Heart right ventricle (tissue), 16 donors: Measurements from ENCODE around the gene DNAI2. TPM values are rescaled to one million over a fixed set of nuclear protein-coding genes. Genes with fewer than 3 reads are reported as not detected.

Experiments used
- ATAC-seq, 8 donors: fragments of 200-7000 bp; cut with Tn5 transposase; one replicate each; pipeline ENCODE4 v1.9.1; 2020; ENCODE audit warnings: mild to moderate bottlenecking in 8 of 8, moderate library complexity in 8 of 8, moderate number of reproducible peaks in 1 of 8
- DNase-seq, 2 donors: peaks; one replicate each; pipeline ENCODE4 v3.0.0-alpha.2; 2020
- H3K27ac ChIP-seq, 10 donors: fragments of 200-600 bp; sonication (generic) in 2 of 10; one replicate each; pipeline versions ENCODE4 v1.5.0 to v1.8.0; 2020 to 2022; ENCODE audit warnings: mild to moderate bottlenecking in 3 of 10
- H3K27me3 ChIP-seq, 7 donors: fragments of 200-600 bp; one replicate each; pipeline ENCODE4 v1.8.0; 2021 to 2022; ENCODE audit warnings: mild to moderate bottlenecking in 2 of 7
- H3K36me3 ChIP-seq, 9 donors: fragments of 200-600 bp; sonication (generic) in 1 of 9; one replicate each; pipeline versions ENCODE4 v1.5.0 to v1.8.0; 2020 to 2022; ENCODE audit warnings: mild to moderate bottlenecking in 2 of 9
- H3K4me1 ChIP-seq, 9 donors: fragments of 200-600 bp; sonication (generic) in 1 of 9; one replicate each; pipeline versions ENCODE4 v1.5.0 to v1.8.0; 2020 to 2022; ENCODE audit warnings: mild to moderate bottlenecking in 4 of 9
- H3K4me3 ChIP-seq, 10 donors: fragments of 200-600 bp; sonication (generic) in 2 of 10; one replicate each; pipeline versions ENCODE4 v1.5.0 to v1.8.0; 2020 to 2022; ENCODE audit warnings: mild to moderate bottlenecking in 7 of 10, moderate library complexity in 2 of 10
- H3K9me3 ChIP-seq, 11 donors: fragments of 200-600 bp in 10 of 11; sonication (generic) in 2 of 11; one replicate each; pipeline versions ENCODE4 v1.5.0 to v1.8.0; 2013 to 2022; ENCODE audit warnings: mild to moderate bottlenecking in 2 of 11, control low read depth in 1 of 11, moderate library complexity in 1 of 11
- WGBS, 2 donors: extraction: QIAGEN DNeasy Blood & Tissue Kit; methylation state at CpG; one replicate each; pipeline ENCODE4 v1.1.7; 2013; ENCODE audit warnings: inconsistent platforms in 1 of 2; 5-methylcytosine and 5-hydroxymethylcytosine counted together
- intact Hi-C, 10 donors: fragments of 100-400 bp; cut with DNase I; formaldehyde crosslinking; loops; one replicate each; pipeline versions ENCODE4 v1.11.1 to v1.14.2; 2022
- polyA plus RNA-seq, 2 donors: library from polyadenylated mRNA; stranded (reverse); fragments of 200-250 nt; gene quantifications; one replicate each; pipeline ENCODE4 v1.2.3, GENCODE V29; 2013
- total RNA-seq, 10 donors: library from RNA; stranded (reverse); fragmentation: NEBNext Ultra II Directional in 3 of 10; extraction: Animal tissue kit (Norgen Biotek cat#: 25700) in 3 of 10; gene quantifications; one replicate each; pipeline versions ENCODE4 v1.2.1 to v1.2.4, GENCODE V29; 2021 to 2023
- TF ChIP-seq, protein P1 (sequence below), 9 donors: fragments of 200-600 bp; sonication (generic) in 2 of 9; IDR thresholded peaks; one replicate each; pipeline versions ENCODE4 v1.5.0 to v1.8.0; 2021 to 2022; ENCODE audit warnings: antibody characterized with exemption in 9 of 9, mild to moderate bottlenecking in 5 of 9, moderate library complexity in 1 of 9
- donor health status: Arrhythmogenic right ventricular cardiomyopathy.
- donor health status: ischemic (EF 13 %, LVEDD 7.1; RV severe dilation, severe dysfunction).
- donor health status: healthy with polysubstance abuse.
- donor health status: DM: no; HTN: yes; CAD: no.
- donor health status: DM: no; HTN: no; CAD: no.
- donor health status: ischemic (EF 25% LVEDD 6.9; RV normal size, moderate dysfunction).
- donor health status: ischemic (EF 25% LVEDD 5.7; RV mildly dilated, moderate dysfunction).
- donor health status: healthy.
- donor health status: DM: yes; HTN: yes; CAD: no.
- donor health status: Ischemic cardiomyopathy.
- donor health status: ischemic (EF 35%, LVEDD 5.7; RV mildly dilated, moderate dysfunction).
- donor health status: nonischemic (EF 11% LVEDD 7.7; RV severe dilation, severe dysfunction).
- donor health status: DM: yes; HTN: yes; CAD: no.
- donor health status: PGD.
- donor health status: ischemic (EF 29% LVEDD 5.4; RV normal size, mild dysfunction).
- donor health status: nonischemic (EF 23%, LVEDD 6.1; RV moderate dilation, normal function).

Gene DNAI2
- total and polyA plus RNA-seq, 12 donors = 0.16 TPM; not detected in 11

DNA sequence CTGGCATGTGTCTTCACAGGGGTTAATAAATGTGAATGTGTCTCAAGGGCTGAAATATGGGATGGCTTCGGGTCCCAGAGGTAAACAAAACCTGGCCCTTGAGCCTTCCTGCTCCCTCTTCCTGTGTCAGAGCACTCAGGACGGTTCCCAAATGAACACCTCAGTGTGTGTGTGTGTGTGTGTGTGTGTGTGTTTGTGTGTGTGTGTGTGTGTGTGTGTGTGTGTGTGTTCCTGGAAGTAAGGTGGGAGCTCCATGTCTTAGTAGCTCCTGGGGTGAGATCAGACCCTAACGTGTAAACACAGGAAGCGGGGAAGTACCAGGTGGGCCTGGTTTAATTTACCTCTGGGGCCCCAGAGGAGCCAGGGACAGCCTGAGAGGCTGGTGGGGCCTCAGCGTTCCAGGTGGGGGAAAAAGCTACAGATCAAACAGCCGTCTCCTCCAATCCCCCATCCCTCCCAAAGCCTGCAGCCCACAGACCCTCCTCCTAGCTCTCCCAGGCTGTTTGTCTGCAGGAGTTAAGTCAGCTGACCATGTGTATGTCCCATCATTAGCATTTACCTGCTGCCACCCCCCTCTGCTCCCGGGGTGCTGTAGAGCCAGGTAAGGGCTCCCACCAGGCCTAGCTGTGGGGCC, 58.1 kb downstream of the DNAI2 start:
- H3K27me3 ChIP-seq = peaks cover 0 to 11% (median 0%) of the 10 kb centered on the region in 7 donors
- H3K4me3 ChIP-seq = no peak overlapping the region
- DNase-seq (no peak), ATAC-seq (no peak)
- 73 to 79% methylated on average over 7 of the region's 7 CpGs for WGBS, 2 donors
- H3K4me1 ChIP-seq = peaks cover 0 to under 1% (median 0%) of the 10 kb centered on the region in 9 donors
- TF ChIP-seq, protein P1, sequence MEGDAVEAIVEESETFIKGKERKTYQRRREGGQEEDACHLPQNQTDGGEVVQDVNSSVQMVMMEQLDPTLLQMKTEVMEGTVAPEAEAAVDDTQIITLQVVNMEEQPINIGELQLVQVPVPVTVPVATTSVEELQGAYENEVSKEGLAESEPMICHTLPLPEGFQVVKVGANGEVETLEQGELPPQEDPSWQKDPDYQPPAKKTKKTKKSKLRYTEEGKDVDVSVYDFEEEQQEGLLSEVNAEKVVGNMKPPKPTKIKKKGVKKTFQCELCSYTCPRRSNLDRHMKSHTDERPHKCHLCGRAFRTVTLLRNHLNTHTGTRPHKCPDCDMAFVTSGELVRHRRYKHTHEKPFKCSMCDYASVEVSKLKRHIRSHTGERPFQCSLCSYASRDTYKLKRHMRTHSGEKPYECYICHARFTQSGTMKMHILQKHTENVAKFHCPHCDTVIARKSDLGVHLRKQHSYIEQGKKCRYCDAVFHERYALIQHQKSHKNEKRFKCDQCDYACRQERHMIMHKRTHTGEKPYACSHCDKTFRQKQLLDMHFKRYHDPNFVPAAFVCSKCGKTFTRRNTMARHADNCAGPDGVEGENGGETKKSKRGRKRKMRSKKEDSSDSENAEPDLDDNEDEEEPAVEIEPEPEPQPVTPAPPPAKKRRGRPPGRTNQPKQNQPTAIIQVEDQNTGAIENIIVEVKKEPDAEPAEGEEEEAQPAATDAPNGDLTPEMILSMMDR (IDR thresholded peaks at IDR 0.05) = no peak
- no peaks in the 10 kb centered on the region for H3K36me3 ChIP-seq
- intact Hi-C loops = no loop called here
- no peak overlapping the region for H3K27ac ChIP-seq
- H3K9me3 ChIP-seq = peaks cover 0 to 6% (median 0%) of the 10 kb centered on the region in 11 donors

DNA sequence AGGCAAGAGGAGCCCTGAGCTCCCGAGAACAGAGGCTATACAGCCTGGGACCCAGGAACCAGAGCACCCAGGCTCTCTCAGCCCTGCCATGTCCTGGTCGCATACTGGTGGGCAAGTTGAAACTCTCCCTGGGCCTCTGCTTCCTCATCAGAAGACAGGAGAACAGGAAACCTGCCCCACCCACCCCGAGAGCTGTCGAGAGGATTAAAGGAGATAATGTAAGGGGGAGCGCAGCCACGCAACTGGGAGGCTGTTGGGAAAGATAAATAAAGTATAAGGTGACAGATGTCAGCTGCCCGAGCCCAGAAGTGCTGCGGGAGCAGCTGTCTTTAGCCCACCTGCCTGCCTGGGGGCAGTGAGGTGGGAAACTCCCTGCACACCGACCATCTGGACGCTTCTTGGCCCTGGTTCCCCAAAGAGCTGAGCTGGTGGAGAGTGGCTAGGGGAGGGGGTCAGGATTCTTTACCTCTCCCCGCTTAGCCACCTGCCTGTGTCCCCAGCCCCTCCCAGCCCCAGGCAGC, 58.8 kb downstream of the DNAI2 start:
- H3K27ac ChIP-seq = no peak overlapping the region
- no peaks in the 10 kb centered on the region for H3K36me3 ChIP-seq
- DNase-seq (no peak), ATAC-seq (no peak)
- peaks cover 0 to 11% (median 0%) of the 10 kb centered on the region in 7 donors for H3K27me3 ChIP-seq
- TF ChIP-seq, protein P1 (IDR thresholded peaks at IDR 0.05) = no peak
- intact Hi-C loops = no loop called here
- 46 to 50% methylated on average over 11 of the region's 11 CpGs for WGBS, 2 donors
- no peaks in the 10 kb centered on the region for H3K4me1 ChIP-seq
- peaks cover 0 to 6% (median 0%) of the 10 kb centered on the region in 11 donors for H3K9me3 ChIP-seq
- no peak overlapping the region for H3K4me3 ChIP-seq

DNA sequence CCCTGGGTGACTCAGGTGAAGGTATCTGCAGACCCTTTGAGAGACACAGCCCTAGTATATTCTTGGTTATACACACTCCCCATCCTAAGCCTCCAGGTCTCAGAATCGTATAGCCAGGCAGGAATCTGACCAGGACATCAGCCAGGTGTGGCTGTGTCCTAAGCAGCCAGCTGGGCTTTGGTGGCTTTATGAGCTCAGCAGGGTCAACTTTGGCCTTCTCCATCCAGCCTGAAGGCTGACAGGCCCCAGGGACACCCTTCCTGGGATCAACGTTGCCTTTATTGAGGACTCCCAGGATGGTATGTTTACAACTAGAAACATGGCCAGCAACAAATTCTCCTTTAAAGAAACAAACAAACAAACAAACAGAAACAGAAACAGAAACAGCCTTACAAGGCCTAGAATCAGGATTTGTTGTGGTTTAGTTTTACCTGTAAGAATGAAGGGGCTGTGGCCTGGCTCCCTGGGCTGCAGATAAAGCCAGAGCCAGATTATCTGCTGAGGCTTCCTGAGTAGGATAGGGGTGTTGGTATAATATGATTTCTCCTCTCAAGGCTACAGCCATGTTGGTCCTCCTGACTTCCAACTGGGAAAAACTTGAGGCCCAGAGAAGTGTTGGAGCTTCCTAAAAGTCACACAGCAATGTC, 60.5 kb downstream of the DNAI2 start:
- Histone ChIP-seq H3K4me1 (no peaks in the 10 kb centered on the region), H3K27me3 (peaks cover 0 to 11% (median 0%) of the 10 kb centered on the region in 7 donors), H3K9me3 (peaks cover 0 to 6% (median 0%) of the 10 kb centered on the region in 11 donors), H3K27ac (no peak overlapping the region), H3K36me3 (no peaks in the 10 kb centered on the region), H3K4me3 (no peak overlapping the region)
- ATAC-seq (no peak), DNase-seq (no peak)
- intact Hi-C loops = no loop called here
- WGBS, 2 donors = 88 to 90% methylated on average over 2 of the region's 2 CpGs
- TF ChIP-seq, protein P1 (IDR thresholded peaks at IDR 0.05) = no peak

DNA sequence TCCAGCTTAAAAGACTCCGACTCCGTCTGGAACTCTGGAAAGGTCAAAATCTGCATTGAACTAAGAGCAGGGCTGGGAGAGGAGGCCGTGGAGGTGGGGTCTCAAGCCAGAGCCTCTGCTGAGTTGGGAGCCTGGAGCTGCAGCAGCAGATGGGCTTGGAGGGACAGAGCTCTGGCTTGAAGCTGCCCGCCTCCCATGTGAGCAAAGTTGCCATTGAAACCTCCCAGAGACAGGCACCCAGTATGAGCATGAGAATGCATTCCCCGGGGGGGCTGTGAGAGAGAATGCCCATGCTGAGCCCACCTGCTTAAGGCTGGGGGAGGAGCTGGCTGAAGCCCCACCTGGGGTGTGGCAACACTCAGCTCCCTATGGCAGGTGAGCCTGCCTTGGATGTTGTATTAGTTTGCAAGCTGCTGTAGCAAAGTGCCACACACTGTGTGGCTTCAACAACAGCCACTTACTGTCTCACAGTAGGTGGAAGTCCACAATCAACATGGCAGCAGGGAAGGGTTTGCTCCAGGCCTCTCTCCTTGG, 61.6 kb downstream of the DNAI2 start:
- ATAC-seq = no peak
- TF ChIP-seq, protein P1 (IDR thresholded peaks at IDR 0.05) = no peak
- Histone ChIP-seq H3K4me1 (no peaks in the 10 kb centered on the region), H3K27ac (no peak overlapping the region), H3K4me3 (no peak overlapping the region), H3K36me3 (no peaks in the 10 kb centered on the region), H3K9me3 (peaks cover 0 to 6% (median 0%) of the 10 kb centered on the region in 11 donors), H3K27me3 (peaks cover 0 to 11% (median 0%) of the 10 kb centered on the region in 7 donors)
- no peak for DNase-seq
- intact Hi-C loops = no loop called here
- WGBS, 2 donors = 81 to 84% methylated on average over 5 of the region's 5 CpGs
